Right kidney (tissue), 9 donors: ENCODE results near the gene CST1.
"Not testable (repeated sequence)": the region's sequence is repeated elsewhere in the genome, so short reads cannot be mapped to it uniquely, and the experiment has no call there.

Experiments
- DNase-seq: peaks from one replicate; pipeline ENCODE4 v3.0.0-alpha.2; 2016
- long read RNA-seq, 8 donors: transcript quantifications; one replicate each; lab custom pipeline, GENCODE V29; 2026

CST1 gene, protein sequence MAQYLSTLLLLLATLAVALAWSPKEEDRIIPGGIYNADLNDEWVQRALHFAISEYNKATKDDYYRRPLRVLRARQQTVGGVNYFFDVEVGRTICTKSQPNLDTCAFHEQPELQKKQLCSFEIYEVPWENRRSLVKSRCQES
- long read RNA-seq, donor 1, result 0 reads
- long read RNA-seq, donor 2, result 0 reads
- long read RNA-seq, donor 3, result 0 reads
- long read RNA-seq, donor 4, result 0 reads
- long read RNA-seq, donor 5, result 0 reads
- long read RNA-seq, donor 6, result 0 reads
- long read RNA-seq, donor 7, result 0 reads
- long read RNA-seq, donor 8, result 0 reads

DNA sequence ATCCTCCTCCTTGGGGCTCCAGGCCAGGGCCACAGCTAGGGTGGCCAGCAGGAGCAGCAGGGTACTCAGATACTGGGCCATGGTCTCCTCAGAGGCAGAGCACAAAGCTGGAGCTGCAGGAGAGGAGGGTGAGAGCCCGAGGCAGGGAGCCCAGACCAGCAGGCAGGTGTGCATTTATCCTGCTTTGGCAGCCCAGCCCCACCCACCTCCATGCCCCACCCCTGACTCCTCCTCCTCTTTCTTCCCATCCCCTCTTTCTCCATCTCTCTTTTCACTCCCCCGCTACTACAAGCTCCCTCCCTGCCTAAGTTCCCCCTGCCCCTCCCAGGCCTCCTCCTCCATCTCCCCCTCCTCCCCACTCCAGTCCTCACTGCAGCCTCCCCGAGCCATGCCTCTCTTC lies at the start of gene CST1:
Gene CST1 (minus strand): TSS at position 150 of the 400 bp plus-strand sequence. CDS start 69 bp downstream, at position 81.
- not testable (repeated sequence) for DNase-seq

DNA sequence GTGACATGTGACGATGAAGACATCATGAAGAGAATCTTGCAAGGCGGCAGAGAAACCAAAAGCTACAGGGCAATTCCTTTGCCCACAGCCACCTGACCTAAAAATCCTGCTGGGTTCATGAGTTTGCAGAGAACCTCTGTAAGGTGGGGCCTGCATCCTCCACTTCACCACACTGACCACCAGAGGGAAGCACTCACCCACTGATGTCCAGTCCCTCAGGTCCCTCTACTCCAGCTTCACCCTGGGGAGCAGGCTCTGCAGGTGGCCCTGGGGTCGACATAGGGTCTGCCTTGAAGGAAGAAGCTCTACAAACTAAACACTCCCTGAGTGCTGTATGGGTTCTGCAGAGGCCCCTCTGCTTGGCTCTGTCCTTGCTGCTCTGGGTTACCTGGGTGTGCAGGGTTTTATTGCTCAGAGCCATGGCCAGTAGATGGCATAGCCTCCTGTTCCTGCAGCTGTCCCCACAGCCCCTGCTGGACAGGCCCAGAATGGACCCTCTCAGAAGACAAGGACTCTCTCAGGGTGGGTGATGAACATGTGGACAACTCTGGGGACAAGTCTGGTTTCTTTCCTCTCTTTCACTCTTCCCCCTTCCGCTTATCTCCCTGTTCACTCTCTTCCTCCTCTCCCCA lies 48.6 kb upstream of the CST1 start:
- DNase-seq, result not testable (repeated sequence)

DNA sequence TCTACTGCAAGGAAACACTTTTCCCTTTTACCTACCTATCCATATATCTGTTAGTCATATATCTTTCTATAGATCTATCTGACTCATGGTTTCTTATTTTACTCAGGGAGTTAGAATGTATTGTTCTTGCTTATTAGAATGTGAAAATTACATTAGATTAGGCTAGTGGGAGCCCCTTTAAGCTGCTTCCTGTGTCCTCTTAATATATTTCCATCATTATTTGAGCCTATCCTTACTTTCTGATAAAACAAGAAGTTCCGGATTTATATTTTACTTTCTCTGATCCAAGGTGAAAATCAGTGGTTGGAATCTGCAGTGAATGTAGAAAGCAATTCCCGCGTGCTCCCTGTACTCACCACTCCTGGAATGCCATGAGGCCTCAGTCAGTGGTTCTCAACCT lies 44.8 kb upstream of the CST1 start:
- no peak for DNase-seq

DNA sequence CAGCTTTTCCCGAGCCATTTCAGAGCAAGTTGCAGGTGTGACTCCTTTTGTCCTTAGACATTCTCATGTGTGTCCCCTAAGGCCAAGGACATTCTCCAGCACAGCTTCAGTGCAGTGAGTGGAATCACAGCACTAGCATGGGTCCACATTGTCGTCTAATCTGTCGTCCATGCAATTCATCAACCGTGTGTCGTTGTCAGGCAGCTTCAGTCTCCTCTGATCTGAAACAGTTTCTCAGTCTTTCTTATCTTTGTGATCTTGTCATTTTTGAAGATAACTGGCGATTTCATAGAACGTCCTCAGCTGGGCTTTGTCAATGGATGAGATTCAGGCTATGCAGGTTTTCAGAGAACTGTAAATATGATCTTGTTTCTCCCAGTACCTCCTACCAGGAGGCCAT lies 44.1 kb upstream of the CST1 start:
- DNase-seq, result no peak

DNA sequence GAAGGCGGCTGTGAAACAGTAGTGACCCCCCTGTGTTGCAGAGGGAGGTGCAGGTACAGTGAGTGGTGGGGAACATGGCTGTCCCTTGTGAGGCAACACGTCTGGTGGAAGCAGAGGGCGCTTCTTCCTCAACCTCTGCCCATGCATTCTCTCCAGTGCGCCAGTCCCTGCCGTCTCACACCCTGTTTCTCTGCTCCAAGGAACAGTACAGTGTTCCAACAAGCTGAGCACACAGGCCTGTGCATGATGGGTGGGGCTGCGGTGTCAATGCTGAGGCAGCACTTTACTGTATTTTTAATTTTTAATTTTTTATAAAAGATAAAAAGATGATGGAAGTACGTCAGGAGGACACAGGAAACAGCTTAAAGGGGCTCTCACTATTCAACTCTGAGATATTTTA lies 43.3 kb upstream of the CST1 start:
- no peak for DNase-seq

DNA sequence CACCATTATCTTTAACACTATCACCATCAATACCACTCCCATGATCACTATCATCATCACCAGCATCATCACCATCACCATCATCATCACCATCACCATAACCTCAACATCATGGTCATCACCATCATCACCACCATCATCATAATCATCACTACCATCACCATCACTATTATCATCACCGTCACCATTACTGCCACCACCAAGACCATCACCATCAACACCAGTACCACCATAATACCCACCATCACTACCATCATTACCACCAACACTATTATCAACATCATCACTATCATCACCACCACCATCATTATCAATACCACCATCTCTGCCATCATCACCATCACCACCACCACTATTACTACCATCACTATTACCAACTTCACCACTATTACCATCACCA lies 32.7 kb upstream of the CST1 start:
- DNase-seq, result no peak

DNA sequence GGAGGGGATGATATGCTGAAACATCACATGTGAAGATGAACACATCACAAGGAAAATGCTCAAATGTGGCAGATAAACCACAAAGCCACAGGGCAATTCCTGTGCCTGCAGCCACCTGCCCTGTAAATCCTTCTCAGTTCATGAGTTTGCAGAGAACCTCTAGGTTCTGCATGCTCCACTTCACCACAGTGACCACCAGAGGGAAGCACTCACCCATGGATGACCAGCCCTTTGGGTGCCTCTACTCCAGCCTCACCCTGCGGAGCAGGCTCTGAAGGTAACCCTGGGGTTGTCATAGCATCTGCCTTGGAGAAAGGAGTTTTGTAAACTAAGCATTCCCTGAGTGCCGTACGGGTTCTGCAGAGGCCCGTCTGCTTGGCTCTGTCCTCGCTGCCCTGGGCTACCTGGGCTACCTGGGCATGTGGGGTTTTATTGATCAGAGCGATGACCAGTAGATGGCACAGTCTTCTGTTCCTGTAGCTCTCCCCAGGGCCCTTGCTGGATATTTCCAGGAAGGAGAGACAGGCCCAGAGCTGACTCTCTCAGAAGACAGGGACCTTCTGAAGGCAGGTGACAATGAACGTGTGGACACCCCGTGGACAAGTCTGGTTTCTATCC lies 31.7 kb upstream of the CST1 start:
- no peak for DNase-seq

DNA sequence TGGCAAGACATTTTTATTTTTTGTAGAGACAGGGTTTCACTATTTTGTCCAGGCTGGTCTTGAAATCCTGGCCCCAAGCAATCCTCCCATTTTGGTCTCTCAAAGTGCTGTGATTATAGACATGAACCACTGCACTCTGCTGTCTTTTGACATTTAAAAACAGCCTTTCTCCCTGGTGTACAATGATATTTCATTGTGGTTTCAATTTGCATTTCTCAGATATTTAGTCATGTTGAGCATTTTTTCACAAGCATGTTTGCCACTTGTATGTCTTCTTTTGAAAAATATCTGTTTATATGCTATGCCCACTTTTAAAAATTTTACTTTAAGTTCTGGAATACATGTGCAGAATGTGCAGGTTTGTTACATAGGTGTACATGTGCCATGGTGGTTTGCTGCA lies 27.9 kb upstream of the CST1 start:
- not testable (repeated sequence) for DNase-seq

DNA sequence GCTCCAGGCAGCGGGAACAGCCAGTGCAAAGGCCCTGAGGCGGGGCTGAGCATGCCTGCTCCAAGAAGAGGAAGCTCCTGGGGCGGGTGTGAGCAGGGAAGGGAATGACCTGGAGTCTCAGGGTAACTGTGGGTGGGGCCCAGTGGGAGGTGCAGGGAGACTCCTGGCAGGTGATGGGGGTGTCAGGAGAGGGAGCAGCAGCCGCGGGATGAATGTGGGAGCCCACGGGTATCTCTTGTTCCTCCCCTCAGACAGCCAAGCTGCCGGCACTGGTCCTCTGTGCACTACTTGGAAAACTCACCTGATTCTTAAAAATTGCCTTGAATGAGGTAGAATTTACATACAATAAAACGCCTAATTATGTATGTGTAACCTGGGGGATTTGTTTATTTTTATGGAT lies 26.6 kb upstream of the CST1 start:
- DNase-seq, result not testable (repeated sequence)

DNA sequence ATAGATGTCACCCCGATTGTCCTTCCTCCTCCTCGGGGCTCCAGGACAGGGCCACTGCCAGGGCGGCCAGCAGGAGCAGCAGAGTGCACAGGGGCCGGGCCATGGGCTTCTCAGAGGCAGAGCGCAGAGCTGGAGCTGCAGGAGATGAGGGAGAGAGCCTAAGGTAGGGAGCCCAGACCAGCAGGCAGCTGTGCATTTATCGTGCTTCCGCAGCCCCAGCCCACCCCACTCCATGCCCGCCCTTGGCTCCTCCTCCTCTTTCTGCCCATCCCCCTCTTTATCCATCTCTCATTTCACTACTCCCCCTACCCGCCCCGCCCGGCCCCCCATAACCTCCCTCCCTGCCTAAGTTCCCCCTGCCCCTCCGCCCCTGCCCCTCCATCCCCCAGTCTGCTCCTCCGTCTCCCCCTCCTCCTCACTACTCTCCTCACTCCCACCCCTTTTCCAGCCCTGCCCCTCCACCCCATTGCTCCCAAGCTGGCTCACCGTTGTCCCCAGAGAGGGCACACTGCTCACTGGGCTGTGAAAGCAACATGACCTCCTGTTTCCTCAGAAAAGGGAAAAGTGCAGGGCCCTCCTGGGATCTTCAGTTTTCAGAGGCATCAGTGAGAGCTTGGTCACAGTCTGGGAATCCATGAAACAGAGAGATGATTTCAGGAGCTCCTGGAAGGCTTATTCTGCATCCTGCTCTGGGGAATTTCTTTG lies 25.5 kb upstream of the CST1 start:
- peak; percentile 35 for DNase-seq

DNA sequence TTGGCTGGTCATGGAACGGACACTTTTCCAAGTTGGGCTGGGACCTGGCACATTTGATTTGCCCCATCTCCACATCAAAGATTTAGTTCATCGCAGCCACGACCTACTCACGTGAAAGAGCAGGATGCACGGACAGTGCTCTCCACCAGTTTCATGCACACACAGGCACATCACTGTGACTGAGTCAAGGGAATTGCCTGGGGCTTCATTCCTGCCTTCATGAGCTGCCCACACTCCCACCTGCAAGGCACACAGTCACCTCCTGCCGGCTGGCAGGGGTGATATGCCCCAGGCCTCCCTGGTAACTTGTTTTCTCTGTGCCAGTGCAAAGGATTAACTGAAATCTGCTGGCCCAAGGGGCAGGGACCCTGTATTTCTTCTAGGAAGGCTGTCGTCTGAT lies 23.3 kb upstream of the CST1 start:
- no peak for DNase-seq

DNA sequence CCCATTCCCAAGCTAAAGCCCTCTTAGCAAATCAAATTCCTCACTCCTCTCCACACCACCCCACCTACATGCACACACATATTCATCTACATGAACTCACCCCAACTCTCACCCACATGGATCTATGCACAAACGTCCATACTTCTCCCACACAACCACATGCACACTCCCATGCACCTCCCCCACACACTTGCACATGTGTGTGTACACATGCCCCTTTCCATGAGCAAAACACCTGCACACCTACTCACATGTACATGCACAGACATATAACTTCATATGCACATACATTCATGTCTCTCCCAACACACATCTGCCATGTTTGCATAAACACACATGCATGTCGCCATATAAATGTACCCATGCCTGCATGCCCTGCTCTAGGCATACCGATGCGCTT lies 22.8 kb upstream of the CST1 start:
- DNase-seq, result no peak

DNA sequence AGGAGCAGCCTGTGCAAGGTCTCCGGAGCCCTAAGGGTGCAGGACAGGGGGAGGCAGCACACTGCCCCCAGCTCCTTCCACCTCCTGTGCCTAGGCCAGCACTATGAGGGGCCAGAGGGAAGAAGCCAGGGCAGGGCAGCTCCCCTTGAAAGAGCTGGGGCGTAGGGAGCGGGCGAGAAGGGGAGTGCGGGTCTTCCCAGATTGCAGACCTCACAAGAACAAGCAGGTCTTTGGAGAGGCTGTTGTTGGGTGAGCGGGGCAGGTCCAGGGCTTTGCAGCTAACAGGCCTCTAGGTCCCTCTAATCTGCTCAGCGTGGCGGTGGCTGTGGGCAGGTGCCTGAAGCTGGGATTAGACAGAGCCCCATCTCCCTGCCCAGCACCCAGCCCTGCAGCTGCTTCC lies 22.4 kb upstream of the CST1 start:
- DNase-seq, result no peak

DNA sequence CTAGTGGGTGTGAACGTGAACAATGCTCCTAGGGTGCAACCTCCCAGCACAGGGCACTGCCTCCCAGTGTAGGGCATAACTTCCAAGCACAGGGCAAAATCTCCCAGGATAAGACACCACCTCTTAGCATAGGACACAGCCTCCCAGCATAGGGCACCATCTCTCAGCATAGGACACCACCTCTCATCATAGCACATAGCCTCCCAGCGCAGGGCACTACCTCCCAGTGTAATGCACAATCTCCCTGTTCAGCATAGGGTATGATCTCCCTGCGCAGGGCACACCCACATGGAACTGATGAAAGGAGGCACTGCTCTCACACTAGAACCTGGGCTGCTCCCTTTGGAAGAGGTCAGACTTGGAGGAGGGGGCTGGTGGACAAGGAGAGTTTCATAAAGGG lies 21.3 kb upstream of the CST1 start:
- no peak for DNase-seq

DNA sequence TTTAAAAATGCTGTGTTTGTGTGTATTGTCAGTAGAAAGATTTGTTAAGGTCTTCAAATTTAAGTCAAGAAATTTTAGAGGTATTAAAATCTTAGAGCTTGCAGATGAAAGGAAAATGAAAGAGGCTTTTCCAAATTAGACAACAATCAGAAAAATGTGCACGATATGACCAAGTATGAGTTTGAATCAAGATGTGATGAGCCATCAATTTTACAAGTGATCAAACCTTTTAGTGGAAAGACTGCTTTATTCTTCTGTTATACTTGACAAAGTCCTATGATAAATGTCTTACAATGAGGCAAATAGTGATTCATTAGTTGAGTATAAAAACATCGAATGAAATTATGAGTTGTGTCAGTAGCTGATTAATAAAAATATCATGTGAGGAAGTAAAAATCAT lies 19.6 kb upstream of the CST1 start:
- no peak for DNase-seq

DNA sequence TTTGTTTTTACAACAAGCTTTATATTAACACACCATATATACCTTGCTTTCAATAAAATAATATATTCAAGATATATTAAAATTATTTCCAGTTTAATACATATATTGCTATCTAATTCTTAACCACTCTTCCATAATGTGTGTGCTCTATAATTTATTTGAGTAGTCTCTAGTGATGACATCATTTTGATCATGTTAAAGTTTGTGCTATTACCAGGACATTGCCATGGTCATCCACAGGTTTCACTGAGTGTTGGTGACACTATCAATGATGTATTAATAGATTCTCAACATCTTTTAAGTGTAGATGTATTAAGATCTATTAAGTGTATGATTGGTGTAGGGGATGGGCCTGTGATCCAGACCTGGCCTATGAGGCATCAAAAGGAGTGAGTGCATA lies 17.8 kb upstream of the CST1 start:
- DNase-seq, result not testable (repeated sequence)

DNA sequence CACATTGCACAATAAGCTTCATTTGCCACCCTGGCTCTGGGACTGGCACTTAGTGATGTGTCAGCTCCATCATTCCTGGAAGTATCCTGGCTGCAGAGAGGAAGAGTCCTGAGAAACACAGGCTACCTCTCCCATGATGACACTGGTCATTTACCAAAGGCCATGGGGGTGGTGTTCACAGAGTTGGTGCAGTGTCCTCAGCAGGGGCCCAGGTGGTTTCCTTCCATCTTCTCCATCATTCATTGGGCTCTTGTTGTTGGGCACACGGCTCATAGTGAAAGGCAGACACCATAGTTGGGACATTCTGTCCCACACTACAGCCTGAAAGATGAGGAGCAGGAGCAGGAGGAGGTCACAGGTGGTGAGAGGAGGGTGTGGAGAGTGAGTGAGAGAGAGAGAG lies 15.8 kb upstream of the CST1 start:
- DNase-seq, result no peak

DNA sequence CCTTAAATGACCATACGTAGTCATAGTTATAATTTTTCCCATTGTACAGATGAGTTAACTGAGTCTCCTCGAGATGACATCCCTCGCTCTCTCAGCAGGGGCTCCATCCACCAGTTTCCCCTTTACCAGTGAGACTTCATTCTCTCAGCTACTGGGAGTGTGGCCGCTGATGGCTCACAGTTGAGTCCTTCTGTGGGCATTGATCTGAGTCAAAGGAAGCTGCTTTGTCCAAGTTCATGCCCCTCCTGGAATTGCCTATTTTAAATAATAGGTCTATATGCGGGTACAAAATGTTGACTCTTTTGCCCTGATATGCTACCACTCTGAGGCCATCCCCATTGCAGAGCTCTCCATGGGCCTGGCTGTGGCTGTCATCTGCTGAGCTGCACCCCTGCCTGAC lies 14.8 kb upstream of the CST1 start:
- no peak for DNase-seq

DNA sequence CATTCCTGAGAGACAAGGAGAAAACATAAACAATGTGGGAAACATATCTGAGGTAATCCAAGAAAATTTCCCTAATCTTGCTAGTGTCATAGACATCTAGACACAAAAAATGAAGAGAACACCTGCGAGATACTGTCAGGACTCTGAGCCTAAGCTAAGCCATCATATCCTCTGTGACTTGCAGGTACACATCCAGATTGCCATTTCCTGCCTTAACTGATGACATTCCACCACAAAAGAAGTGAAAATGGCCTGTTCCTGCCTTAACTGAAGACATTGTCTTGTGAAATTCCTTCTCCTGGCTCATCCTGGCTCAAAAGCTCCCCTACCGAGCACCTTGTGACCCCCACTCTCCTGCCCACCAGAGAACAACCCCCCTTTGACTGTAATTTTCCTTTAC lies 13.9 kb upstream of the CST1 start:
- not testable (repeated sequence) for DNase-seq

DNA sequence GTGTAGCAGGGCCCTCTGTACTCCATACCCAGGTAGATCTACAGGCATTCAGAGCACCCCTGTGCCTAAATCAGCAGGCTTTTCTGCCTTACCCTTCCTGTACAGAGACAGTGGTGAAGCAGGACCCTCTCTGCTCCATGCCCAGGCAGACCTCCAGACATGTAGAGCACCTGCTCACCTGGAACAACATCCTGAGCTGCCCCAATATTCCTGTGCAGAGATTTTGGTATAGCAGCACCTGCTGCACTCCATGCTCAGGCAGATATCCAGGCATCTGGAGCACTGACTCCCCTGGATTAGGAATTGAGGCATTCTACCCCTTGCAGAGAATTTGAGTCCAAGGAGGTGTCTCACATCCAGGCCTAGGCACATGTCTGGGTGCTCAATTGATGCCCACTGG lies 12.6 kb upstream of the CST1 start:
- no peak for DNase-seq

DNA sequence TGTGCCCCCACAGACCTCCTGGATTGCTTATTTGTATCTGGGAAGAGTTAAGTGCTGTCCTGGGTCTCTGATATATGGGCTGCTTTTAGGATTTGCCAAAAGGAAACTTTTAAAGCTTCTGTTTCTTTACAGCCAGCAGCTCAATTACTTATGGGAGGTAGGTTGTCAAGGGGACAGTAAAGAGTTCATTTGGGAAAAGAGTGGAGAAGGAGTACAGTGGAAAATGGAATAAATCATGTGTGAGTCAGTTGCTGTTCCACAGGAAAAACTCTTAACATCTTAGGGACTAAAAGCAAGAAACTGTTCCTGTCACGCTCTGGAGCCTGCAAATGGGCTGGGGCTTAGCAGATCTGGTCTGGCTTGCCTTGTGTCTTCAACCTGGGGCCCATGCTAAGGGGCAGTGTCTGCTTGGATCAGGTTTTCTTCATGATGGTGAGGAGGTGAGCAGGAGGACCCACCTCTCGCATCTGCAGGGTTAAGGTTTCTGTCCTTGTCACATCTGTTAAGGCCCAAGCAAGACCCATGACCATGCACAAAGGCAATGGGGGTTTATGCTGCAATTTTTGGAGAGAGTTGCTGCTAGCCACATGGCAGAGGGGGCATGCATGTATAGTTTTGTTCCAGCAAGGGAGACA lies 8.7 kb upstream of the CST1 start:
- DNase-seq, result no peak

DNA sequence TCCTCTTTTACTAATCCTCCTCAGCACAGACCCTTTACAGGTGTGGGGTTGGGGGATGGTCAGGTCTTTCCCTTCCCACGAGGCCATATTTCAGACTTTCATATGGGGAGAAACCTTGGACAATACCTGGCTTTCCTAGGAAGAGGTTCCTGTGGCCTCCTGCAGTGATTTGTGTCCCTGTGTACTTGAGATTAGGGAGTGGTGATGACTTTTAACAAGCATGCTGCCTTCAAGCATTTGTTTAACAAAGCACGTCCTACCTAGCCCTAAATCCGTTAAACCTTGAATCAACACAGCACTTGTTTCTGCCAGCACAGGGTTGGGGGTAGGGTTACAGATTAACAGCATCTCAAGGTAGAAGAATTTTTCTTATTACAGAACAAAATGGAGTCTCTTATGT lies 6.1 kb upstream of the CST1 start:
- not testable (repeated sequence) for DNase-seq

DNA sequence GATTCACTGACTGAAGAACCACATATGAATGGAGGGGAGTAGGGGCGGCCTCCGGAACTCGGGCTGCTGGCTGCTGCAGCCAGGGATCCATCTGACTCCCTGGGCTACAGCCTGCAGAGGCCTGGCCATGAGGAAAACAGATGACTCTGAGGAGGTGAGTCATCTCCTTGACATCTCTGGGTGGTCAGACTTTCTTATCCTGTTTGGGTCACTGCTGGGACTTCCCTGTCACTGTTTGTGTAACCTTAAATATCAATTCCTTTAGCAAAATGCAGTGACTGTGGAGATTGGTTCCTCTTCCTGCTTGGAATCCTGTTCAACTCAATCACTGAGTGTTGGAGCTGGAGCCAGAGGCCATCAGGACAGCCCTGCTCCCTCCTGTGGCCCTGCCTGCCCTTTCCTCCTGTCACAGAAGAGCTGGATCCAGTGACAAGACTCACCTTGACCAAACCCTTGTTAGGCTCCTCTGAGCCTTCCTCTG lies 4.4 kb upstream of the CST1 start:
- DNase-seq, result not testable (repeated sequence)
